Left ventricle myocardium superior (tissue), 1 donor: ENCODE data around the gene SETD5. TPM values are rescaled to one million over a fixed set of nuclear protein-coding genes. Genes with fewer than 3 reads are reported as not detected.
"Not testable (repeated sequence)": the region's sequence is repeated elsewhere in the genome, so short reads cannot be mapped to it uniquely, and the experiment has no call there.

Experiments used
- ATAC-seq: fragments of 200-7000 bp; cut with Tn5 transposase; one replicate; pipeline ENCODE4 v1.9.1; 2020; ENCODE audit warnings: mild to moderate bottlenecking, moderate library complexity
- DNase-seq: peaks from one replicate; pipeline ENCODE4 v3.0.0-alpha.2; 2020
- intact Hi-C: fragments of 100-400 bp; cut with micrococcal nuclease; formaldehyde crosslinking; loops from one replicate; pipeline ENCODE4 v1.11.0; 2022
- total RNA-seq: library from RNA; stranded (reverse); fragmentation: NEBNext Ultra II Directional; extraction: Animal tissue kit (Norgen Biotek cat#: 25700); gene quantifications from one replicate; pipeline ENCODE4 v1.2.1, GENCODE V29; 2021
- donor health status: DM: no; HTN: yes; CAD: no; lungs with severe emphysema.

Gene SETD5
- total RNA-seq, 1 donor from 2014 or later, result 60.2 TPM

DNA sequence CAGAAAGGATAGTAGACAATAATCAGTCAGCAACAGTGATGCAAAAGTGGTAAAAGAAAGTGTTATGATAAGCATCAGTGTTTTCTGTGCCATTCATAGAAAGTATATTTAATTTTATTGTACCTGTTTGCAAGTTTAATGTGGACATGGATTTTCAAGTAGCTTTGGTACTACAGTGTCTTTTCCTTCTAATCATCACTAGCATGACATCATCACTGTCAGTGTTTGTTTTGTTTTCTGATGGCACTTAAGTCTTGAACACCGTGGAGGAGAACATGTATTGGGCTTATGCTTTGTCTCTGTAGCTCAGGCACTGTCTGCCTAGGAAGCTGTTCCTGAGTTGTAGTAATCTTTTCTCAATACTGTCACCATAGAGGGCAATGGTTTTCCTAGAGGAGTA is 41.9 kb downstream of the SETD5 start:
- DNase-seq, result no peak
- intact Hi-C loops, result no loop called here
- peak; percentile 56 for ATAC-seq

DNA sequence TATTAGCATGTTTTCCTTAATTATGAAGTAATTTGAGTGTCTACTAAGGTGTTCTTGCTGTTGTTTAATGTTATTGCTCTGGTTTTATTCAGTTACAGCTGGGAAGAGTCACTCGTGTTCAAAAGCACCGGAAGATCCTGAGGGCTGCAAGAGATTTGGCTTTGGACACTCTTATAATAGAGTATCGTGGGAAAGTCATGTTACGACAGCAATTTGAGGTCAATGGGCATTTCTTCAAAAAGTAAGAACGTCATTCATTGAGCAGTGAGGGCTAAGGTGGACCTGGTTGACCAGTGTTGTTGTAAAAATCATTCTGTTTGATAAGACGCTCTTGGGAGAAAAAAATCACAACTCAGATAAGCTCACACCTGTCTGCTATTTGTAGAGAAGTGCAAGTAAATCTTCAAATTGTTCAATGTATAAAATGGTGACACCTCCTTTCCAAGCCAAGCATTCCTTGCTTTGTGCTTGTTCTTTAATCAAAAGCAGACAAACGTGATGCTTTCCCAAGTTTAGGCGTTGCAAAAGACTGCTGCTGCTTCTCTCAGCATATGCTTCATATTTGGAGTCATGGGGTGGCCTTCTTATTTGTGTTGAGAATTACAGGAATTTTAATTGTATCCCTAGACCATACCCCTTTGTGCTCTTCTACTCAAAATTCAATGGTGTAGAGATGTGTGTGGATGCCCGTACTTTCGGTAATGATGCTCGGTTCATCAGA is 44.2 kb downstream of the SETD5 start:
- no peak for ATAC-seq
- intact Hi-C loops, result no loop called here
- DNase-seq, result no peak

- intact Hi-C loops, result no loop called here
- no peak for DNase-seq
- no peak for ATAC-seq
Observed at GRCh38 chr3:9448071-9448470, 50.7 kb downstream of the SETD5 start.

GRCh38 chr3:9448643-9449042 is 51.2 kb downstream of the SETD5 start:
- DNase-seq (no peak), ATAC-seq (no peak)
- intact Hi-C loops, result no loop called here

- intact Hi-C loops, result no loop called here
- ATAC-seq (no peak), DNase-seq (no peak)
Observed at GRCh38 chr3:9450126-9450525, 52.7 kb downstream of the SETD5 start.

- intact Hi-C loops, result no loop called here
- ATAC-seq (no peak), DNase-seq (no peak)
Observed at GRCh38 chr3:9450991-9451390, 53.6 kb downstream of the SETD5 start.

DNA sequence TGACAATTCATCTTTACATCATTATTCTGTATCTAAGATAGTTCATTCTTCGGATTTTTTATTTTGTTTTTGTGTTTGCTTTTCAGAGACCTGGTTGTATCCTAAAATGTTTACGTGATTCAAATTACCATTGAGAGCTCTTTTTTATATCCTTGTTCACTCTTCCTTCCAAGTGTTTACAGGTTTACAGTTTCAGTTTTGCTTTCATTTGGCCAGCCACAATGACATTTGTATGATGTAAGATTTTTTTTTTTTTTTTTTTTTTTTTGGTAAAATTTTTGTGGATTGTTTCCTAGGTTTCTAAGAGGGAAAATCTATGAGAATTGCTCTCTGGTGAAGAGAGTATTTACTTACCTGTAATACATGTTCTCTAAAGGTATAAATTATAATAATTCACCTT is 55.0 kb downstream of the SETD5 start:
- DNase-seq, result no peak
- intact Hi-C loops, result no loop called here
- no peak for ATAC-seq

DNA sequence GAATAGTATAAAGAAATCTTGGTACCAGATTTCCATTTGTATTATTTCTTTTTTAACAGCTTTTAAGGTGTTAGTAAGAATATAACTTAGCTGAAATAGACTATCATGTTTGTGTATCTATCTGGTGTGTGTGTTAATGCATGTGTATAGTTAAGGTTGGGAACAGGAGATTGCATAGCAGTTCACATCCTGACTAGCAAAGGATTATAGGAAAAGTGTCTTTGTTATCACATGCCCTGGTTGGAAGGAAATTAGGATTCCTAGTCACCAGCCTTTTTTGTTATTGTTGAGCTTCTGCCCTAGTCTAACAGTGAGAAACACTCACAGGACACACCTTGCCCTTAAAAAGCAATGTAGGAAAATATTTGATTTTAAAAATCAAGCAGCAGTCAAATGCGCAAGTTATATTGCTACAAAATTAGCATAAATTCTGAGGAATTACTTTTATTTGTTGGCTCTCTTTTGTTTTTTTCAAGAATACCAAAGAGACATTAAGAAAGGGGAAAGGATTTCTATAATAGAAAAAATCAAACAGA is 58.2 kb downstream of the SETD5 start:
- DNase-seq (no peak), ATAC-seq (no peak)
- intact Hi-C loops, result no loop called here

DNA sequence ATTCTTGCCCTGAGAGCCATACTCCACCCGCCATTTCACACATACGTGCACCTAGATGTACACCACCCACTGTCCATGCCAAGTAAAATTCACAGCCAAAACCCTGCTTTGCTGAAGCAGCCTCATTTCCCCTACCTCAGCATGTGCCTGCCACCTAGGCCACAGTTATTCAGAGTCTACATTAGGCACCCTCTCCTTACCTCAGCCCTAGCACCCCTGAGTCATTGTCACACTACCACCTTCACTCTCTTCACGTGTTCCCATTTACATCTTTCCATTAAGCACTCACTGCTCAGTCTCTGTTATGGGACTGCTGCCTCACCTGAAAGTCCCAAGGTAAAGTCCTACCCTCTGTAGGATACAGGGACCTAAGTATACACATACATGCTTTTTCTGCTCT is 70.0 kb downstream of the SETD5 start:
- ATAC-seq (no peak), DNase-seq (no peak)
- intact Hi-C loops, result loop anchor here (10.0 kb wide), 1 partner anchor 83 kb away; no protein-coding TSS in a partner anchor

- DNase-seq, result no peak
- intact Hi-C loops, result loop anchor here (10.0 kb wide), 1 partner anchor 84 kb away; no protein-coding TSS in a partner anchor
- no peak for ATAC-seq
Observed at GRCh38 chr3:9468460-9468859, 71.0 kb downstream of the SETD5 start.

DNA sequence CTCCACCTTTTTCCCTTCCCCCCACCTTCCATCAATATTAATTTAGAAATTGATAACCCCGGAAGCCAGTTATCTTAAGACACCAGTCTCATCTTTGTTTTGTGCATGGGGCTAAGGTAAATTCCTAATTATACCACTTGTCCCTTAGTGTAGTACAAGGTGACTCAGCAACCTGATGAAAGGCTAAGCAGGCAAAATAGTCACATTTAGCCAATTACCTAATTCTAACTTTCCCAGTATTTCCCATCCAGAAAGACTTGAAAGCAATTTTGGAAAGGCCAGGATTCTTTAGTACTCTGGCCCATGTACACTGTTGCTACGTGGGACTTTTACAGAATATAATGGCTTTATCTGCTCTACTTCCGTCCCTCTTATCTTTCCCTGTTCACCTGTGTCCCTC is 72.6 kb downstream of the SETD5 start:
- intact Hi-C loops, result loop anchor here (10.0 kb wide), 1 partner anchor 85 kb away; no protein-coding TSS in a partner anchor

DNA sequence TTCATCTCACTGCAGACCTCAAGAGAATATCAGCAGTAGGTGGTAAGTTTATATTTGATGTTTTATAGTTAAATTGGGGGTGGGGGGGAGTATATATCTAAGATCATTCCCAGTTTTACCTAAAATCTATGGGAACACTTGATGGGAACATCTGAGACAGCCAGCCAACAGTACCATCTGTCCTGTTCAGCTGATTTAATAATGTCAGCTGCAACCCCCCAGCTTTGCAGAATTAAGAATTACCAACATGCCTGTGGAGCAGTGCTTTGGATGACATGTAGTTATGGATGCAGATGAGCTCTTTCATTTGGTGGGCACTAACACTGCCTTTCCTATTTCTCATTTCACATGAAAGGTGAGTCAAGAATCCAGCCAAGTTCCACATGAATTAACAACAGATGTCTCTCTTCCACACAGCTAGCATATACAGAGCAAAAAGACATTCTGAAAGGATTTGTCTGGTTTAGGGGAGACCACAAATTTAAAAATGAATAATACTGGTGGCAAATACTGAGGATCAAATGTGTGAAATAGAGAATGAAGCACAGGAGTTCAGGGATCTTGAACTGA is 76.2 kb downstream of the SETD5 start:
- DNase-seq, result no peak
- intact Hi-C loops, result no loop called here
- ATAC-seq, result no peak

More for the DNA sequence above, 72.6 kb downstream of the SETD5 start:
- ATAC-seq (no peak), DNase-seq (no peak)

DNA sequence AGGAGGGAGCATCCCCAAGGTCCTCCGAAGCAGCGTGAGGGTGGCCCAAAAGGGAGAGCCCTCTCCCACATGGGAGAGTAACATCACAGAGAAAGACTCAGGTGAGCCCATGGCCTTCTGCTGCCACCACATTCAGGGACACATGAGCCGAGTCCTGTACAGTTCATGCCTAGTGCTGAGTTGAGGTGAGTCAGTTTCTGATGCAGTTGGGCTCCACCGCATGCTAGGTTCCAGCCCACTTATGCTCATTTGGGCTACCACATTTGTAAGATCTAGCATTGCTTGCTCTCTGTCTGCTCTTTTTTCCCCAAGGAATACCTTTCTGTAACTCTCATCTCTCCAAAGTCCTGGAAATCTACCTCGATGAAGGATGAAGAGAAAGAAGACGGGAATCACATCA is 77.1 kb downstream of the SETD5 start:
- DNase-seq, result no peak
- intact Hi-C loops, result no loop called here
- ATAC-seq, result no peak

DNA sequence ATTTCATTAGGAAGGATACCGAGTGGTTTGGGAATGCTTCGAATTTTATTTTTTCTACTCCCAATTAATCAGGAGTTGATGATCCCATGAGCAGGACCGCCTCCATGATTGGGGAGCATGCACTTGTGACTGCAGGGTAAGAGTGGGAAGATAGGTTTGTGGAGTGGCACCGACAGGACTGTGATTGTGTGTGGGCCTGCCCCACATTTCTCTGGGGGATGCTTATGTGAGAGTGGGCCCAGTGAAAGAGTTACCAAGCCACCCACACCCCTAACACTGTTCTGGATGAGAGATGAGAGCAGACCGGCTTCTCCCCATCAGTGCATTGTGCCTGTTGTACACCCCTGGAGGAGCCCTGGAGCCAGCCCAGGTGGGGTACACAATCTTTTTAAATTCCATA is 79.5 kb downstream of the SETD5 start:
- no peak for DNase-seq
- intact Hi-C loops, result no loop called here
- ATAC-seq, result no peak

- DNase-seq (no peak), ATAC-seq (no peak)
- intact Hi-C loops, result no loop called here
Observed at GRCh38 chr3:9480265-9480664, 82.8 kb downstream of the SETD5 start.

- DNase-seq (no peak), ATAC-seq (no peak)
- intact Hi-C loops, result no loop called here
Observed at GRCh38 chr3:9485248-9485647, 87.8 kb downstream of the SETD5 start.

- DNase-seq (no peak), ATAC-seq (no peak)
- intact Hi-C loops, result no loop called here
Observed at GRCh38 chr3:9491506-9491905, 94.1 kb downstream of the SETD5 start.

GRCh38 chr3:9494036-9494435 is 96.6 kb downstream of the SETD5 start:
- DNase-seq, intact Hi-C loops, ATAC-seq: not testable (repeated sequence)

DNA sequence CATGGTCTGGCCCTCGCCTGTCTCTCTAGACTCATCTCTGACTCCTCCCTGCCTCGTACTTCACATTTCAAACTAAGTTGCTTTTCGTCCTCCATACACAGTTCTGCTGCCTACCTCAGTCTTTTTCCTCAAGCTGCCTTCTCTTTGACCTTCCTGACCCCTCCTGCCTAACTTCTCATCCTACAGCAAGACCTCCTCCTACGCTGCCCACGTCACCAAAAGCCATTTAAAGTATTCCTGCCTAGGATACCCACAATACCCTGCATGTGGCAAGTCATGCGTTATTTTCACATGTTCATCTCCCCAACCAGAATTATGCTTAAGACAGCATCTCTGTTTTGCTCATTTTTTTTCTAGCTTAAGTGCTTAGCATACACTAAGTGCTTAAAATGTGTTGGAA is 99.5 kb downstream of the SETD5 start:
- intact Hi-C loops, result no loop called here
- no peak for ATAC-seq
- DNase-seq, result no peak

DNA sequence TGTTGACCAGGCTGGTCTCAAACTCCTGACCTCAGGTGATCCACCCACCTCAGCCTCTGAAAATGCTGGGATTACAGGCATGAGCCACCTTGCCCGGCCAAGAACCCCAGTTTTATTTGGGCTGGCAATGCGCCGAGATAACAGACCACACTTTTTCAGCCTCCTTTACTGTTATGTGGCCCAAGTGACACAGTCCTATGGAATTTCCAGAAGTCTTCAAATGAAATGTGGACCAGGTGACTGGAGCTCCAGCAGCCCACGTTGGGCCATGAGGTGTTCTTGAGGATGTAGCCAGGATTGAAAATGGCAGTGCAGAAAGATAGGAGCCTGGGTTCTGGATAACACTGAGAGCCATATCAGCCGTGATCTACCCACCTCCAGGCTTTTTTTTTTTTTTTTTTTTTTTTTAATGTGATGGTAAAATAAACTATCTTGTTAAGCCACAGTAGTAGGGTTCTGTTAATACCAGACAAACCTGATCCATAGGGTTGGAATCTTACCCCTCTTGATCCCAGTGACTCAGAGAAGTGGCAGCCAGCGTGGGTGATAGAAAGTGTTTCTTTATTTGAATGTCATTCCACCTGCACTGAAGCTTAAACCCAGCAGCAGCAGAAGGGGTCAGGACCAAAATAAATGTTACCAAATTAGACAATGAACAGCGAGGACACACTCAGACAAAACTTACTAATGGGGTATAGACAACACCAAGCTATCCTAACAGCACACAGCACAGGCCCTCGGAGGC is 100.6 kb downstream of the SETD5 start:
- intact Hi-C loops, result no loop called here
- ATAC-seq (no peak), DNase-seq (no peak)
